ENCODE data around the gene SAFB2. TPM values are rescaled to one million over a fixed set of nuclear protein-coding genes. Genes with fewer than 3 reads are reported as not detected.

Gene SAFB2
- total RNA-seq, 4 donors from 2014 or later = 58.1 to 99.8 (median 93.1) TPM

DNA sequence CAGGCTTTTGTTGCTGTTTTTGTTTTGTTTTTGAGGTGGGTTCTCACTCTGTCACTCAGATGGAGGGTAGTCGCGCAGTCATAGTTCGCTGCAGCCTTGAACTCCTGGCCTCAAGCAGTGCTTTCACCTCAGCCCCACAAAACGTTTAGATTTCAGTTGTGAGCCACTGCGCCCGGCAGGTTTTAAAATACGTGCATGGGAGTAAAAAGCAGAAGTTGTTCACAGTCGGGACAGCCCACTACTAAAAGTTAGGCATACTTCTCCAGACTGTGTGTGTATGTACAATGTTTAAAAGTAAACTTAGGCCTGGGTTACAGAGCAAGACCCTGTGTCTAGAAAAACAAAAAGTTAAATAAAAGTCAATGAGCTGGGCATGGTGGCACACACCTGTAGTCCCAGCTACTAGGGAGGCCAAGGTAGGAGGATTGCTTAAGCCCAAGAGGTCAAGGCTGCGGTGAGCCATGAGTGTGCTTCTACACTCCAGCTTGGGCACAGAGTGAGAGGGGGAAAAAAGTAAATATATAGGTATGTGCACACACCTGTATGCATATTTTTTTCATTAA lies 6.4 kb upstream of the SAFB2 start:
- TF ChIP-seq CTCF (IDR thresholded peaks at IDR 0.05) = no peak
- TF ChIP-seq EP300 (IDR thresholded peaks at IDR 0.05) = no peak
- TF ChIP-seq POLR2A (IDR thresholded peaks at IDR 0.05) = no peak
- H3K36me3 ChIP-seq = peaks cover 2 to 34% (median 15%) of the 10 kb centered on the region in 3 donors
- peaks cover 0 to 92% (median 75%) of the 10 kb centered on the region in 4 donors for H3K4me1 ChIP-seq
- WGBS, 2 donors = 81 to 82% methylated on average over 9 of the region's 9 CpGs
- no peak for DNase-seq (ENCODE audit: low spot score in 2 of 2)
- H3K9me3 ChIP-seq = no peaks in the 10 kb centered on the region
- H3K4me3 ChIP-seq = no peak overlapping the region
- peak overlapping the region in 1 of 4 donors; percentile 81 for H3K27ac ChIP-seq
- no peaks in the 10 kb centered on the region for H3K27me3 ChIP-seq

GRCh38 chr19:5628461-5628860 lies 5.9 kb upstream of the SAFB2 start:
- Histone ChIP-seq H3K9me3 (no peaks in the 10 kb centered on the region), H3K4me1 (peaks cover 0 to 92% (median 75%) of the 10 kb centered on the region in 4 donors), H3K27ac (peak overlapping the region in 2 of 4 donors; percentile 34 to 81), H3K36me3 (peaks cover 2 to 34% (median 15%) of the 10 kb centered on the region in 3 donors), H3K4me3 (no peak overlapping the region), H3K27me3 (no peaks in the 10 kb centered on the region)
- TF ChIP-seq POLR2A (IDR thresholded peaks at IDR 0.05) (no peak), CTCF (IDR thresholded peaks at IDR 0.05) (no peak), EP300 (IDR thresholded peaks at IDR 0.05) (no peak)
- WGBS, 2 donors = 76 to 78% methylated on average over 1 of the region's 1 CpG
- DNase-seq (ENCODE audit: low spot score in 2 of 2) = no peak

DNA sequence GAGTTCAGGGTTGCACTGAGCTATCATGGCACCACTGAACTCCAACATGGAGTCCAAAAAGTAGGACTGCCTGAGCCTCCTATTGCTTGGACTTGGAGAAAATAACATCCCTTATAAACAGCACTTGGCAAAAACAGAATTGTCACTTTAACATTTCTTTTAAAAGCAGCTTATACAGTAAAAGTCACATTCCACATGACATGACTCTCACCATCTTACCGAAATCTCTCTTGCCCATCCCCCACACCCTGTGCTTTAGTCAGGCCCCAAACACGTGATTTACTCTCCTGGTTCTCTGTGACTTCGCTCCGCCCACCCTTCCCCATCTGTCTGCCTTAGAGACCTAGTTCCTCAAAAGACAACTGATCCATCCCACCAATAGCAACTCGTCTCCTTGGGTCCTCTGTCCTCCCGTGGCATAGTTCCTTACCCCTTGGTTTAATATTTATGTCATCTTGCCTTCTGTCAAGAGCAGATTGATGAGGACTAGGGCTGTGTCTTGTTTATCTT lies 4.9 kb upstream of the SAFB2 start:
- no peak overlapping the region for H3K4me3 ChIP-seq
- peak; percentile 36 to 73 for DNase-seq (ENCODE audit: low spot score in 2 of 2)
- H3K4me1 ChIP-seq = peaks cover 0 to 83% (median 68%) of the 10 kb centered on the region in 4 donors
- 52 to 57% methylated on average over 6 of the region's 6 CpGs for WGBS, 2 donors
- no peaks in the 10 kb centered on the region for H3K27me3 ChIP-seq
- TF ChIP-seq EP300 (IDR thresholded peaks at IDR 0.05) (peak in 1 of 2 donors; percentile 23), POLR2A (IDR thresholded peaks at IDR 0.05) (no peak)
- H3K9me3 ChIP-seq = no peaks in the 10 kb centered on the region
- H3K27ac ChIP-seq = peak overlapping the region in 2 of 4 donors; percentile 34 to 57
- peaks cover 2 to 34% (median 15%) of the 10 kb centered on the region in 3 donors for H3K36me3 ChIP-seq

DNA sequence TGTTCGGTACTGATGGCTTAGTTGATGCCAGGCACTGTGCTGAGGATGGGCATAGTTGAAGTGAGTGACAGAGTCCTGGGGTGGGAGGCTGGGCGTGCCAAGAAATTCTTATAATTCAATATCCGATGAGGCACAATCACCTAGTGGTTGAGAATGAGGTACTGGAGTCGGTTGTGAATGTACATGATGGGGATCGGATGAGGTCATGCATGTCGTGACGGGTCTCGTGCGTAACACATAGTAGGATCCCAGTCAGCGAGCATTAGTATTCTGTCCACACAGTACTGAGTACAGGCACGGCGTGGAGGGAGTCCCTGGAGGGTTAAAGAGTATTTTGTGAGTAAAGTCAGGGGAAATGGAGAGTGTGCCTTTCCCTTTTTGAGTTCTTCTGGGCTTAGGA lies 3.1 kb upstream of the SAFB2 start:
- peak overlapping the region in 2 of 4 donors; percentile 8 to 94 for H3K27ac ChIP-seq
- no peak overlapping the region for H3K4me3 ChIP-seq
- peaks cover 2 to 34% (median 15%) of the 10 kb centered on the region in 3 donors for H3K36me3 ChIP-seq
- 70% methylated on average over 12 of the region's 12 CpGs for WGBS, 2 donors
- DNase-seq (ENCODE audit: low spot score in 2 of 2) = no peak
- H3K27me3 ChIP-seq = no peaks in the 10 kb centered on the region
- no peaks in the 10 kb centered on the region for H3K9me3 ChIP-seq
- no peak for TF ChIP-seq CTCF (IDR thresholded peaks at IDR 0.05)
- no peak for TF ChIP-seq POLR2A (IDR thresholded peaks at IDR 0.05)
- peaks cover 0 to 72% (median 57%) of the 10 kb centered on the region in 4 donors for H3K4me1 ChIP-seq

DNA sequence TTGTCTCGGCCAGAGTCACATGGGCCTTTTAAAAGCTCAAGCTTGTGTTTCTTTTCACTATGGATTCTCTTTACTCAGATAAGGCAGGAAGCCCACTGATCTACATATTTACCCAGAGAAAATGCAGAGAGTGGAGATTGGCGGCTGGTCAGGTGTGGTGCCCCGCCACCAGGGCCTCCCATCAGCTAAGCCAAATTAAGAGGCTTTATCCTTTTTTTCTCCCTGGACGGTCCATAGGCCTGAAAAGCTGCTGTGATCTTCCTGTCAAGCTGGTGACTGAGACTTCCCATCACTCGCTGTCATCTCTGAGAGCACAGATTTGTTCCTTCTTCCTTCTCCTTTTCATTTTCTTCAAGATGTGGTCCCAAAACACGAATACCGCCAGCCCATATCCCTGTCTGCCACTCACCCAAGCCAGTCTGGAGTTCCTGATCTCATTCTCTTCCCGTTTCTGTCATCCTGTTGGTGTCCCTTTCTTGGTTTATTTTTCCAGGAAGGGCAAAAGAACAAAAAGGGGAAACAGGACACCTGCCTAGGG lies 2.2 kb upstream of the SAFB2 start:
- no peak for TF ChIP-seq EP300 (IDR thresholded peaks at IDR 0.05)
- TF ChIP-seq CTCF (IDR thresholded peaks at IDR 0.05) = no peak
- TF ChIP-seq POLR2A (IDR thresholded peaks at IDR 0.05) = no peak
- DNase-seq (ENCODE audit: low spot score in 2 of 2) = no peak
- peaks cover 3 to 72% (median 57%) of the 10 kb centered on the region in 4 donors for H3K4me1 ChIP-seq
- WGBS, 2 donors = 28 to 35% methylated on average over 8 of the region's 8 CpGs
- no peaks in the 10 kb centered on the region for H3K9me3 ChIP-seq
- peaks cover 2 to 34% (median 15%) of the 10 kb centered on the region in 3 donors for H3K36me3 ChIP-seq
- peak overlapping the region in 3 of 4 donors; percentile 91 to 97 (median 94) for H3K27ac ChIP-seq
- peak overlapping the region in 3 of 4 donors; percentile 66 to 89 (median 81) for H3K4me3 ChIP-seq
- no peaks in the 10 kb centered on the region for H3K27me3 ChIP-seq

Measured in tibial nerve (tissue), 4 donors.